Left lung (tissue), 10 donors: Measurements from ENCODE around the gene SEC61A1. TPM values are rescaled to one million over a fixed set of nuclear protein-coding genes. Genes with fewer than 3 reads are reported as not detected.

Source experiments
- ATAC-seq: fragments of 200-7000 bp; cut with Tn5 transposase; one replicate; pipeline ENCODE4 v1.9.1; 2020; ENCODE audit warnings: moderate library complexity
- DNase-seq, 4 donors: peaks; one replicate each; pipeline ENCODE4 v3.0.0-alpha.2; 2013 to 2020
- H3K27ac ChIP-seq, 2 donors: fragments of 200-600 bp; sonication (generic) in 1 of 2; one replicate each; pipeline versions ENCODE4 v1.5.0 to v1.8.0; 2020 to 2021
- H3K27me3 ChIP-seq, 2 donors: fragments of 200-600 bp; sonication (generic) in 1 of 2; one replicate each; pipeline versions ENCODE4 v1.5.0 to v1.8.0; 2020 to 2021
- H3K36me3 ChIP-seq, 2 donors: fragments of 200-600 bp; sonication (generic) in 1 of 2; one replicate each; pipeline versions ENCODE4 v1.5.0 to v1.8.0; 2020 to 2021
- H3K4me1 ChIP-seq, 2 donors: fragments of 200-600 bp; one replicate each; pipeline ENCODE4 v1.8.0; 2021
- H3K4me3 ChIP-seq, 2 donors: fragments of 200-600 bp; sonication (generic) in 1 of 2; one replicate each; pipeline versions ENCODE4 v1.5.0 to v1.8.0; 2020 to 2021; ENCODE audit warnings: mild to moderate bottlenecking in 1 of 2
- H3K9me3 ChIP-seq, 2 donors: fragments of 200-600 bp; sonication (generic) in 1 of 2; one replicate each; pipeline versions ENCODE4 v1.5.0 to v1.8.0; 2020 to 2021
- intact Hi-C, 2 donors: fragments of 100-400 bp; cut with DNase I; formaldehyde crosslinking; loops; one replicate each; pipeline versions ENCODE4 v1.11.2 to v1.14.2; 2022
- polyA plus RNA-seq, 6 donors: library from polyadenylated mRNA; unstranded; fragments of 120-200 nt; gene quantifications; one replicate each; pipeline ENCODE4 v1.2.1, GENCODE V29; 2013; ENCODE audit not compliant: insufficient read length in 6 of 6
- total RNA-seq, 2 donors: library from RNA; stranded (reverse); fragmentation: NEBNext Ultra II Directional; extraction: Animal tissue kit (Norgen Biotek cat#: 25700); gene quantifications; one replicate each; pipeline ENCODE4 v1.2.1, GENCODE V29; 2021
- TF ChIP-seq, protein P1 (sequence below), 2 donors: fragments of 200-600 bp; sonication (generic) in 1 of 2; IDR thresholded peaks; one replicate each; pipeline versions ENCODE4 v1.5.0 to v1.8.0; 2021; ENCODE audit warnings: antibody characterized with exemption in 2 of 2
- donor health status: DM: no; HTN: yes; CAD: no.
- donor health status: DM: no; HTN: no; CAD: no.

Gene SEC61A1
- total and polyA plus RNA-seq, 8 donors: 148 to 361 (median 169) TPM

DNA sequence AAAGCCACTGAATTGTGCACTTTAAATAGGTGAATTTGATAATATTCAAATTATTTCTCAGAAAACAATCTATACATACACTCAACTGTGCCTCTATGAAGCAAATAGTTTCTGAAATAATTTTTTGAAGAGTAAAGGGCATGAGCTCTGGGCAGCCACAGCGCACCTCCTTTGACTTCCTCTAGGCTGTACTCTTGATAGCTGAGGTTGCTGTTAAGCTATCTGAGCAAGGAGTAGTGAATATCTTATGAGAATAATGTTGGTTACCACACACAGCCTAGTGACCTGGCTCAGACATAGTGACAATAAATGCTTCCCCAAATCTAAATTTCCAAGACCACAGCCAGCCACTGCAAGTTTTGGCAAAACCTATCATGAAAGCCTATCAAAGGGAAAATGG is 11.6 kb upstream of the SEC61A1 start:
- intact Hi-C loops: no loop called here
- H3K36me3 ChIP-seq: no peaks in the 10 kb centered on the region
- H3K4me1 ChIP-seq: no peaks in the 10 kb centered on the region
- H3K27me3 ChIP-seq: no peaks in the 10 kb centered on the region
- no peak overlapping the region for H3K4me3 ChIP-seq
- DNase-seq (no peak), ATAC-seq (no peak)
- TF ChIP-seq, protein P1, sequence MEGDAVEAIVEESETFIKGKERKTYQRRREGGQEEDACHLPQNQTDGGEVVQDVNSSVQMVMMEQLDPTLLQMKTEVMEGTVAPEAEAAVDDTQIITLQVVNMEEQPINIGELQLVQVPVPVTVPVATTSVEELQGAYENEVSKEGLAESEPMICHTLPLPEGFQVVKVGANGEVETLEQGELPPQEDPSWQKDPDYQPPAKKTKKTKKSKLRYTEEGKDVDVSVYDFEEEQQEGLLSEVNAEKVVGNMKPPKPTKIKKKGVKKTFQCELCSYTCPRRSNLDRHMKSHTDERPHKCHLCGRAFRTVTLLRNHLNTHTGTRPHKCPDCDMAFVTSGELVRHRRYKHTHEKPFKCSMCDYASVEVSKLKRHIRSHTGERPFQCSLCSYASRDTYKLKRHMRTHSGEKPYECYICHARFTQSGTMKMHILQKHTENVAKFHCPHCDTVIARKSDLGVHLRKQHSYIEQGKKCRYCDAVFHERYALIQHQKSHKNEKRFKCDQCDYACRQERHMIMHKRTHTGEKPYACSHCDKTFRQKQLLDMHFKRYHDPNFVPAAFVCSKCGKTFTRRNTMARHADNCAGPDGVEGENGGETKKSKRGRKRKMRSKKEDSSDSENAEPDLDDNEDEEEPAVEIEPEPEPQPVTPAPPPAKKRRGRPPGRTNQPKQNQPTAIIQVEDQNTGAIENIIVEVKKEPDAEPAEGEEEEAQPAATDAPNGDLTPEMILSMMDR (IDR thresholded peaks at IDR 0.05): no peak
- H3K9me3 ChIP-seq: no peaks in the 10 kb centered on the region
- no peak overlapping the region for H3K27ac ChIP-seq

- intact Hi-C loops: no loop called here
- Histone ChIP-seq H3K36me3 (no peaks in the 10 kb centered on the region), H3K27me3 (no peaks in the 10 kb centered on the region), H3K4me3 (no peak overlapping the region), H3K27ac (no peak overlapping the region), H3K4me1 (no peaks in the 10 kb centered on the region), H3K9me3 (no peaks in the 10 kb centered on the region)
- TF ChIP-seq, protein P1 (IDR thresholded peaks at IDR 0.05): no peak
- ATAC-seq (no peak), DNase-seq (peak in 2 of 4 donors; percentile 29 to 39)
Measured at GRCh38 chr3:128041344-128041743, 10.9 kb upstream of the SEC61A1 start.

DNA sequence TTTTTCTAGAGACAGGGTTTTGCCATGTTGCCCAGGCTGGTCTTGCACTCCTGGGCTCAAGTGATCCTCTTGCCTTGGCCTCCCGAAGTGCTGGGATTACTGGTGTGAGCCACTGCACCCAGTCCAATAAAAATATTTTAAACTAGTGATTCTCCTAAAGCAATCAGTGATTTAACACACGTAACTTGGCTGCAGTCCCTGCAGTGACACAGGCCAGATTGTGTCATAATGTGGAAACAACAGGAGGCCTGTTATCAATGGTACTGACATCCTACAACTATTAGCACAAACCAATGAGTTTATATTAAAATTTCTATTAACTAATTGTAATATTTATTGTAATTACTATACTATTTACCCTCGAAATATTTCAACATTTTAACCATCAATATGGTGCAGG is 1.6 kb upstream of the SEC61A1 start:
- Histone ChIP-seq H3K36me3 (peaks cover 0 to 17% of the 10 kb centered on the region in 2 donors), H3K9me3 (no peaks in the 10 kb centered on the region), H3K27me3 (no peaks in the 10 kb centered on the region), H3K4me1 (peaks cover 9 to 35% of the 10 kb centered on the region in 2 donors), H3K4me3 (no peak overlapping the region), H3K27ac (no peak overlapping the region)
- TF ChIP-seq, protein P1 (IDR thresholded peaks at IDR 0.05): no peak
- DNase-seq: no peak
- no peak for ATAC-seq
- intact Hi-C loops: no loop called here

- TF ChIP-seq, protein P1 (IDR thresholded peaks at IDR 0.05): no peak
- H3K4me3 ChIP-seq: peak overlapping the region; percentile 83 to 87
- H3K36me3 ChIP-seq: peaks cover 0 to 25% of the 10 kb centered on the region in 2 donors
- H3K27me3 ChIP-seq: no peaks in the 10 kb centered on the region
- H3K4me1 ChIP-seq: peaks cover 9 to 43% of the 10 kb centered on the region in 2 donors
- DNase-seq: peak in 1 of 4 donors; percentile 20
- ATAC-seq: peak; percentile 17
- no peaks in the 10 kb centered on the region for H3K9me3 ChIP-seq
- peak overlapping the region; percentile 71 to 97 for H3K27ac ChIP-seq
- intact Hi-C loops: no loop called here
Measured at GRCh38 chr3:128051459-128051836, 789 bp upstream of the SEC61A1 start.

DNA sequence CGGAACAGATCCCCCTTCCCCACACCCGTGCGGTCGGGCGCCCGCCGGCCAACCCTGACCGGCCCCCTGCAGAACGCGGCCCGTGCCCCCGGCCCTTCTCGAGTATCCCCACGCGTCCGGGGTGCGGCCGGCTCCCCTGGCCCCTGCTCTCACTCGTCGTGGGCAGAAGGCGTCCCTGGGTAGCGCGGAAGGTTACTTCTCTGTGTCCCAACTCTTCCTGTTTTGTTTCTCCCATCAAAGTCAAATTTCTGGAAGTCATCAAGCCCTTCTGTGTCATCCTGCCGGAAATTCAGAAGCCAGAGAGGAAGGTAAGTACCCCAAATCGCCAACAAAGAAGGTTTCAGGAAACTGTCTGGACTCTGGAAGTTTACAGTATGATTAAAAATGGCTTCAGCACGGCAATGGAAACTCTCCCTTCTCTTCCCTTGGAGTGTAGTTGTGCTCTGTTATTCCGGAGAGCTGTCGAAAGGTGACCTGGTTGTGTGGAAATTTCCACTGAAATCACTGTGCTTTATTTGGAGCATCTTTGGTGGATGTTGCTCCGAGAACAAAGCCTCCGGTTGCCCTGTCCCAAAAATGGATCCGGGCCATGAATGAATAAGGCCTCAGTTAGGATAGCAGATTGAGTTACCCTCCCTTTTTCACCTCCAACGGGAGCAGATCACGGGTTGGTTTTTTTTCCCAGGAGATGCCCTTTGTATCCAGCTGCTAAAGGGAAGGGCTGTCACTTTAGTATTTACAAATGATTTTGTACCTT is 536 bp downstream of the SEC61A1 start:
- Histone ChIP-seq H3K9me3 (no peaks in the 10 kb centered on the region), H3K4me1 (peaks cover 9 to 46% of the 10 kb centered on the region in 2 donors), H3K27me3 (no peaks in the 10 kb centered on the region), H3K4me3 (peak overlapping the region; percentile 83 to 93), H3K27ac (peak overlapping the region; percentile 88 to 97), H3K36me3 (peaks cover 0 to 38% of the 10 kb centered on the region in 2 donors)
- intact Hi-C loops: no loop called here
- ATAC-seq: peak; percentile 6
- no peak for DNase-seq
- TF ChIP-seq, protein P1 (IDR thresholded peaks at IDR 0.05): no peak
